ENCODE measurements around the gene SMURF2.
A peak's percentile ranks its signal among the peaks of the same experiment; 100 is the strongest.

The SMURF2 gene

GRCh38 chr17:64571746-64572145 is 90.4 kb downstream of the SMURF2 start:
- Histone ChIP-seq H3K27me3 (no peaks in the 10 kb centered on the region), H3K36me3 (peaks cover 15 to 54% (median 46%) of the 10 kb centered on the region in 3 donors), H3K27ac (no peak overlapping the region), H3K9me3 (no peaks in the 10 kb centered on the region), H3K4me1 (no peaks in the 10 kb centered on the region), H3K4me3 (no peak overlapping the region)
- DNase-seq: no peak
- TF ChIP-seq, protein P1, sequence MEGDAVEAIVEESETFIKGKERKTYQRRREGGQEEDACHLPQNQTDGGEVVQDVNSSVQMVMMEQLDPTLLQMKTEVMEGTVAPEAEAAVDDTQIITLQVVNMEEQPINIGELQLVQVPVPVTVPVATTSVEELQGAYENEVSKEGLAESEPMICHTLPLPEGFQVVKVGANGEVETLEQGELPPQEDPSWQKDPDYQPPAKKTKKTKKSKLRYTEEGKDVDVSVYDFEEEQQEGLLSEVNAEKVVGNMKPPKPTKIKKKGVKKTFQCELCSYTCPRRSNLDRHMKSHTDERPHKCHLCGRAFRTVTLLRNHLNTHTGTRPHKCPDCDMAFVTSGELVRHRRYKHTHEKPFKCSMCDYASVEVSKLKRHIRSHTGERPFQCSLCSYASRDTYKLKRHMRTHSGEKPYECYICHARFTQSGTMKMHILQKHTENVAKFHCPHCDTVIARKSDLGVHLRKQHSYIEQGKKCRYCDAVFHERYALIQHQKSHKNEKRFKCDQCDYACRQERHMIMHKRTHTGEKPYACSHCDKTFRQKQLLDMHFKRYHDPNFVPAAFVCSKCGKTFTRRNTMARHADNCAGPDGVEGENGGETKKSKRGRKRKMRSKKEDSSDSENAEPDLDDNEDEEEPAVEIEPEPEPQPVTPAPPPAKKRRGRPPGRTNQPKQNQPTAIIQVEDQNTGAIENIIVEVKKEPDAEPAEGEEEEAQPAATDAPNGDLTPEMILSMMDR (IDR thresholded peaks at IDR 0.05): no peak
- intact Hi-C loops (cut with DNase I; ENCODE audit: low total_unique reads): no loop called here

- H3K27ac ChIP-seq: peak overlapping the region in 1 of 2 donors; percentile 11
- TF ChIP-seq, protein P1 (IDR thresholded peaks at IDR 0.05): no peak
- no peak for DNase-seq
Measured at GRCh38 chr17:64565563-64565962, 96.5 kb downstream of the SMURF2 start.

DNA sequence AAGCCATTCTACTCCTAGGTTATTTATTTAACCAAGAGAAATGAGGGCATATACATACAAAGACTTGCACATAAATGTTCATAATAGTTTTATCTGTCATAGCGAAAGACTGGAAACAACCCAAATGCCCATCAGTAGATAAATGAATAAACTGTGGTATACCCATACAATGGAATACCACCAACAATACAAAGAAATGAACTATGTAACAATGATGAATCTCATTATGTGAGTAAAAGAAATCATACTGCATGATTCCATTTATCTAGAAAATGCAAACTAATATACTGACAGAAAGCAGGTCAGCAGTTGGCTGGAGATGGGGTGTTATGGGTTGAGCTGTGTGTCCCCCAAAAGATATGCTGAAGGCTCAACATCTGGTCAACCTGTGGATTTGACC is 98.0 kb downstream of the SMURF2 start:
- Histone ChIP-seq H3K27ac (no peak overlapping the region), H3K36me3 (peaks cover 18 to 54% (median 50%) of the 10 kb centered on the region in 3 donors), H3K9me3 (no peaks in the 10 kb centered on the region), H3K4me1 (no peaks in the 10 kb centered on the region), H3K27me3 (no peaks in the 10 kb centered on the region), H3K4me3 (no peak overlapping the region)
- intact Hi-C loops (cut with DNase I; ENCODE audit: low total_unique reads): no loop called here
- TF ChIP-seq, protein P1 (IDR thresholded peaks at IDR 0.05): no peak
- no peak for DNase-seq

More at GRCh38 chr17:64565563-64565962, 96.5 kb downstream of the SMURF2 start:
- intact Hi-C loops (cut with DNase I; ENCODE audit: low total_unique reads): no loop called here
- no peak overlapping the region for H3K4me3 ChIP-seq
- peaks cover 9 to 52% (median 40%) of the 10 kb centered on the region in 3 donors for H3K36me3 ChIP-seq
- no peaks in the 10 kb centered on the region for H3K4me1 ChIP-seq
- H3K9me3 ChIP-seq: no peaks in the 10 kb centered on the region
- no peaks in the 10 kb centered on the region for H3K27me3 ChIP-seq

DNA sequence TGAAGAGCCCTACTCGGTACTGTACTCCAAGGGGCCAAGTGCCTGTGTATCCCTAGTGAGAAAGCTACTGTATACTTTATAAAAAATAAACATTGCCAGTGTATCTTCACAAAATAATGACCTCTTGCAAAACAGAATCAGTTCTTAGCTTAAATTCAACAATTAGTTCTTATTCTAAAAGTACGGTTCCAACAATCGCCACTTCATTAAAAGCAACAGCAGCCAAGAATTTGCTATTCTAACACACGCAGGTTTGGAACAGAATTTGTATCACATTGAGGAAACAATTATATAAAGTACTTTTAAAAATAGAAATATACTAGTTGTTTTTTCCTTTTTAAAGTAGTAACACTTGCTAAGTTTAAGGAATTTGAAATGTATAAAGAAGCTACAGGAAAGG is 106.8 kb downstream of the SMURF2 start:
- TF ChIP-seq, protein P1 (IDR thresholded peaks at IDR 0.05): no peak
- Histone ChIP-seq H3K27ac (no peak overlapping the region), H3K27me3 (no peaks in the 10 kb centered on the region), H3K4me3 (no peak overlapping the region), H3K4me1 (no peaks in the 10 kb centered on the region), H3K36me3 (peaks cover 33 to 69% (median 40%) of the 10 kb centered on the region in 3 donors), H3K9me3 (no peaks in the 10 kb centered on the region)
- DNase-seq: no peak
- intact Hi-C loops (cut with DNase I; ENCODE audit: low total_unique reads): no loop called here

- Histone ChIP-seq H3K9me3 (no peaks in the 10 kb centered on the region), H3K4me1 (no peaks in the 10 kb centered on the region), H3K36me3 (peaks cover 24 to 60% (median 29%) of the 10 kb centered on the region in 3 donors), H3K4me3 (no peak overlapping the region), H3K27me3 (no peaks in the 10 kb centered on the region), H3K27ac (no peak overlapping the region)
- DNase-seq: no peak
- TF ChIP-seq, protein P1 (IDR thresholded peaks at IDR 0.05): no peak
- intact Hi-C loops (cut with DNase I; ENCODE audit: low total_unique reads): no loop called here
Measured at GRCh38 chr17:64554028-64554637, 108.0 kb downstream of the SMURF2 start.

Data from tibial artery (tissue), 4 donors.